ENCODE results near the gene RFX1. TPM values are rescaled to one million over a fixed set of nuclear protein-coding genes. Genes with fewer than 3 reads are reported as not detected.
"Not testable (repeated sequence)": the region's sequence is repeated elsewhere in the genome, so short reads cannot be mapped to it uniquely, and the experiment has no call there.

Gene RFX1
- total RNA-seq, 1 experiment from 2014 or later, result 25.5 TPM

- Histone ChIP-seq H3K27ac (peak overlapping the region; percentile 35), H3F3A (ENCODE audit: insufficient read depth, low read depth) (peaks cover 58% of the 10 kb centered on the region), H3K4me1 (replicated peaks; ENCODE audit: insufficient read depth) (peaks cover 35% of the 10 kb centered on the region), H3K9me2 (ENCODE audit: insufficient read depth) (no peaks in the 10 kb centered on the region), H2AFZ (no peak overlapping the region), H3K79me2 (ENCODE audit: low read depth) (no peaks in the 10 kb centered on the region), H3K4me2 (no peak overlapping the region), H4K20me1 (ENCODE audit: insufficient read depth) (no peaks in the 10 kb centered on the region), H3K4me3 (no peak overlapping the region), H3K36me3 (ENCODE audit: low read depth) (no peaks in the 10 kb centered on the region), H3K9me3 (ENCODE audit: insufficient read depth, low read depth) (no peaks in the 10 kb centered on the region), H3K27me3 (ENCODE audit: insufficient read depth, low read depth) (no peaks in the 10 kb centered on the region)
- POLR2A ChIA-PET (ENCODE audit: unreplicated experiment), result interaction anchor here (0.6 kb wide), 1 partner anchor 225 kb away, joined by 3 read pairs; no protein-coding TSS in a partner anchor
- TF ChIP-seq EZH2 (IDR thresholded peaks at IDR 0.05; ENCODE audit: low read depth) (no peak), CTCF (conservative IDR thresholded peaks at IDR 0.05) (no peak)
- BruUV-seq (replicated peaks), result no TSS peak
- DNase-seq, result peak; percentile 28 to 77
- CTCF ChIA-PET, result no interaction called here
- intact Hi-C loops (cut with micrococcal nuclease; ENCODE audit: unreplicated experiment), result no loop called here
Observed at GRCh38 chr19:14022469-14022868, 16.3 kb upstream of the RFX1 start.

- intact Hi-C loops (cut with micrococcal nuclease; ENCODE audit: unreplicated experiment), result no loop called here
- no peak overlapping the region for H3K27ac ChIP-seq
- no peak overlapping the region for H2AFZ ChIP-seq
- no peaks in the 10 kb centered on the region for H3K9me2 ChIP-seq (ENCODE audit: insufficient read depth)
- TF ChIP-seq CTCF (conservative IDR thresholded peaks at IDR 0.05) (no peak), EZH2 (IDR thresholded peaks at IDR 0.05; ENCODE audit: low read depth) (no peak)
- CTCF ChIA-PET, result interaction anchor here (0.6 to 0.7 kb wide), 2 partner anchors 114 to 756 kb away, joined by 3 to 4 read pairs; no protein-coding TSS in a partner anchor
- peaks cover 33% of the 10 kb centered on the region for H3K4me1 ChIP-seq (replicated peaks; ENCODE audit: insufficient read depth)
- no peak for DNase-seq
- H3K4me2 ChIP-seq, result no peak overlapping the region
- H3K79me2 ChIP-seq (ENCODE audit: low read depth), result no peaks in the 10 kb centered on the region
- H3K27me3 ChIP-seq (ENCODE audit: insufficient read depth, low read depth), result no peaks in the 10 kb centered on the region
- no peaks in the 10 kb centered on the region for H3K9me3 ChIP-seq (ENCODE audit: insufficient read depth, low read depth)
- H4K20me1 ChIP-seq (ENCODE audit: insufficient read depth), result no peaks in the 10 kb centered on the region
- peaks cover 55% of the 10 kb centered on the region for H3F3A ChIP-seq (ENCODE audit: insufficient read depth, low read depth)
- H3K36me3 ChIP-seq (ENCODE audit: low read depth), result no peaks in the 10 kb centered on the region
- no peak overlapping the region for H3K4me3 ChIP-seq
- BruUV-seq (replicated peaks), result no TSS peak
- POLR2A ChIA-PET (ENCODE audit: unreplicated experiment), result no interaction called here
Observed at GRCh38 chr19:14021474-14021873, 15.4 kb upstream of the RFX1 start.

- Histone ChIP-seq H3F3A (ENCODE audit: insufficient read depth, low read depth) (peaks cover 40% of the 10 kb centered on the region), H3K4me1 (replicated peaks; ENCODE audit: insufficient read depth) (peaks cover 19% of the 10 kb centered on the region)
- H3K9me2 ChIP-seq (ENCODE audit: insufficient read depth); DNase-seq; H3K36me3 ChIP-seq (ENCODE audit: low read depth); H3K4me3 ChIP-seq; H3K27ac ChIP-seq; intact Hi-C loops (cut with micrococcal nuclease; ENCODE audit: unreplicated experiment); H3K9me3 ChIP-seq (ENCODE audit: insufficient read depth, low read depth); H3K4me2 ChIP-seq; BruUV-seq (replicated peaks); H2AFZ ChIP-seq; H3K27me3 ChIP-seq (ENCODE audit: insufficient read depth, low read depth); CTCF ChIA-PET; H4K20me1 ChIP-seq (ENCODE audit: insufficient read depth); H3K79me2 ChIP-seq (ENCODE audit: low read depth): not testable (repeated sequence)
- POLR2A ChIA-PET (ENCODE audit: unreplicated experiment), result interaction anchor here (0.6 kb wide), 1 partner anchor 31 kb away, joined by 3 read pairs; no protein-coding TSS in a partner anchor
Observed at GRCh38 chr19:14019739-14020138, 13.6 kb upstream of the RFX1 start.

- no peaks in the 10 kb centered on the region for H3K9me2 ChIP-seq (ENCODE audit: insufficient read depth)
- H3F3A ChIP-seq (ENCODE audit: insufficient read depth, low read depth), result peaks cover 33% of the 10 kb centered on the region; the same call in 1 of the 2 replicates
- H3K4me2 ChIP-seq, result no peak overlapping the region
- intact Hi-C loops (cut with micrococcal nuclease; ENCODE audit: unreplicated experiment), result no loop called here
- no peak for TF ChIP-seq CTCF (conservative IDR thresholded peaks at IDR 0.05)
- no peak for TF ChIP-seq EZH2 (IDR thresholded peaks at IDR 0.05; ENCODE audit: low read depth)
- peaks cover 18% of the 10 kb centered on the region for H3K4me1 ChIP-seq (replicated peaks; ENCODE audit: insufficient read depth)
- no peak overlapping the region for H2AFZ ChIP-seq
- H3K36me3 ChIP-seq (ENCODE audit: low read depth), result no peaks in the 10 kb centered on the region
- no peaks in the 10 kb centered on the region for H3K27me3 ChIP-seq (ENCODE audit: insufficient read depth, low read depth)
- no peak for DNase-seq
- ChIA-PET CTCF (interaction anchor here (0.7 kb wide), 1 partner anchor 116 kb away, joined by 3 read pairs; no protein-coding TSS in a partner anchor), POLR2A (ENCODE audit: unreplicated experiment) (interaction anchor here (0.6 kb wide), 1 partner anchor 31 kb away, joined by 3 read pairs; no protein-coding TSS in a partner anchor)
- H3K4me3 ChIP-seq, result no peak overlapping the region
- no TSS peak for BruUV-seq (replicated peaks)
- H3K9me3 ChIP-seq (ENCODE audit: insufficient read depth, low read depth), result no peaks in the 10 kb centered on the region
- H3K27ac ChIP-seq, result no peak overlapping the region
- no peaks in the 10 kb centered on the region for H3K79me2 ChIP-seq (ENCODE audit: low read depth)
- no peaks in the 10 kb centered on the region for H4K20me1 ChIP-seq (ENCODE audit: insufficient read depth)
Observed at GRCh38 chr19:14019100-14019499, 13.0 kb upstream of the RFX1 start.

Data from PC-9 (cell line).